Measurements from ENCODE around the gene ATAD5. TPM values are rescaled to one million over a fixed set of nuclear protein-coding genes. Genes with fewer than 3 reads are reported as not detected.

The ATAD5 gene, protein sequence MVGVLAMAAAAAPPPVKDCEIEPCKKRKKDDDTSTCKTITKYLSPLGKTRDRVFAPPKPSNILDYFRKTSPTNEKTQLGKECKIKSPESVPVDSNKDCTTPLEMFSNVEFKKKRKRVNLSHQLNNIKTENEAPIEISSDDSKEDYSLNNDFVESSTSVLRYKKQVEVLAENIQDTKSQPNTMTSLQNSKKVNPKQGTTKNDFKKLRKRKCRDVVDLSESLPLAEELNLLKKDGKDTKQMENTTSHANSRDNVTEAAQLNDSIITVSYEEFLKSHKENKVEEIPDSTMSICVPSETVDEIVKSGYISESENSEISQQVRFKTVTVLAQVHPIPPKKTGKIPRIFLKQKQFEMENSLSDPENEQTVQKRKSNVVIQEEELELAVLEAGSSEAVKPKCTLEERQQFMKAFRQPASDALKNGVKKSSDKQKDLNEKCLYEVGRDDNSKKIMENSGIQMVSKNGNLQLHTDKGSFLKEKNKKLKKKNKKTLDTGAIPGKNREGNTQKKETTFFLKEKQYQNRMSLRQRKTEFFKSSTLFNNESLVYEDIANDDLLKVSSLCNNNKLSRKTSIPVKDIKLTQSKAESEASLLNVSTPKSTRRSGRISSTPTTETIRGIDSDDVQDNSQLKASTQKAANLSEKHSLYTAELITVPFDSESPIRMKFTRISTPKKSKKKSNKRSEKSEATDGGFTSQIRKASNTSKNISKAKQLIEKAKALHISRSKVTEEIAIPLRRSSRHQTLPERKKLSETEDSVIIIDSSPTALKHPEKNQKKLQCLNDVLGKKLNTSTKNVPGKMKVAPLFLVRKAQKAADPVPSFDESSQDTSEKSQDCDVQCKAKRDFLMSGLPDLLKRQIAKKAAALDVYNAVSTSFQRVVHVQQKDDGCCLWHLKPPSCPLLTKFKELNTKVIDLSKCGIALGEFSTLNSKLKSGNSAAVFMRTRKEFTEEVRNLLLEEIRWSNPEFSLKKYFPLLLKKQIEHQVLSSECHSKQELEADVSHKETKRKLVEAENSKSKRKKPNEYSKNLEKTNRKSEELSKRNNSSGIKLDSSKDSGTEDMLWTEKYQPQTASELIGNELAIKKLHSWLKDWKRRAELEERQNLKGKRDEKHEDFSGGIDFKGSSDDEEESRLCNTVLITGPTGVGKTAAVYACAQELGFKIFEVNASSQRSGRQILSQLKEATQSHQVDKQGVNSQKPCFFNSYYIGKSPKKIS (N-terminal part only)
- 12.5 and 14.1 TPM in 2 replicates for total RNA-seq (2021)
- percentile 79 among the genes with signal in this experiment for Bru-seq, nascent RNA
- percentile 77 among the genes with signal in this experiment for BruChase-seq, experiment 1, labeled RNA remaining after a 2-hour chase
- percentile 81 among the genes with signal in this experiment for BruChase-seq, experiment 2, labeled RNA remaining after a 6-hour chase
- long read RNA-seq, partial matches to known transcripts: 0 of 2 reads
- long read RNA-seq, other reads (novel, unspliced or antisense): 2 of 2 reads

GRCh38 chr17:30831663-30832437 is at the start of gene ATAD5:
ATAD5 (plus strand) TSS chr17:30831966; CDS start chr17:30832348, 382 bp downstream.
- H2AFZ ChIP-seq: peak within 1 kb of the TSS; percentile 96
- intact Hi-C loops (cut with micrococcal nuclease; ENCODE audit: unreplicated experiment): no loop called here
- peak; percentile 73 to 86 for DNase-seq
- no peaks in the 10 kb centered on the region for H3K27me3 ChIP-seq (ENCODE audit: insufficient read depth, low read depth)
- H3K36me3 ChIP-seq (ENCODE audit: low read depth): no peaks in the 10 kb centered on the region
- peak within 1 kb of the TSS; percentile 79 for H3K4me3 ChIP-seq
- BruUV-seq (replicated peaks): TSS peak; percentile 58
- H3K9me3 ChIP-seq (ENCODE audit: insufficient read depth, low read depth): no peaks in the 10 kb centered on the region
- H3K4me2 ChIP-seq: peak within 1 kb of the TSS; percentile 93
- H3K4me1 ChIP-seq (replicated peaks; ENCODE audit: insufficient read depth): peaks cover 20% of the 10 kb centered on the region
- peak within 1 kb of the TSS; percentile 35; the same call in 1 of the 2 replicates for H3K27ac ChIP-seq
- TF ChIP-seq EZH2 (IDR thresholded peaks at IDR 0.05; ENCODE audit: low read depth) (no peak), CTCF (conservative IDR thresholded peaks at IDR 0.05) (no peak)
- POLR2A ChIA-PET (ENCODE audit: unreplicated experiment): interaction anchor here (0.5 to 0.7 kb wide), 2 partner anchors 22 to 465 kb away, joined by 3 to 4 read pairs; no protein-coding TSS in a partner anchor
- H3K79me2 ChIP-seq (ENCODE audit: low read depth): peaks cover 37% of the 10 kb centered on the region
- H4K20me1 ChIP-seq (ENCODE audit: insufficient read depth): no peaks in the 10 kb centered on the region
- CTCF ChIA-PET: interaction anchor here (0.6 to 0.9 kb wide), 2 partner anchors 11 to 333 kb away, joined by 3 to 4 read pairs; no protein-coding TSS in a partner anchor
- H3F3A ChIP-seq (ENCODE audit: insufficient read depth, low read depth): no peaks in the 10 kb centered on the region; the same call in none of the 2 replicates
- H3K9me2 ChIP-seq (ENCODE audit: insufficient read depth): no peaks in the 10 kb centered on the region

DNA sequence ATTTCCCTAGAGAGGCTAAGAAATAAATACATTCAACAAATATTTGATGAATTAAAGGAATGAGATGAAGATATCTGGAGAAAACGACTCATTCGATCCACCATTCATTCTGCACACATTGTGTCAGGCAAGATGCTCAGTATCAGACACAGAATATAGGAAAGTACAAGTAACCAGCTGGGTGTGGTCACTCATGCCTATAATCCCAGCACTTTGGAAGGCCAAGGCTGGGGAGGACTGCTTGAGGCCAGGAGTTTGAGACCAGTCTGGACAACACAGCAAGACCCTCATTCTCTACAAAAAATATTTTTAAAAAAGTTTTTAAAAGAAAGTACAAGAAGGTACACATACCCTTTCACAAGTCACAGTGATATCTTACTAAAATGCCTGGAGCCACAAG is 49.6 kb upstream of the ATAD5 start:
- no peak overlapping the region for H3K27ac ChIP-seq
- peaks cover 30% of the 10 kb centered on the region for H3K36me3 ChIP-seq (ENCODE audit: low read depth)
- intact Hi-C loops (cut with micrococcal nuclease; ENCODE audit: unreplicated experiment): no loop called here
- TF ChIP-seq EZH2 (IDR thresholded peaks at IDR 0.05; ENCODE audit: low read depth) (no peak), CTCF (conservative IDR thresholded peaks at IDR 0.05) (no peak)
- no peaks in the 10 kb centered on the region for H4K20me1 ChIP-seq (ENCODE audit: insufficient read depth)
- H3K9me3 ChIP-seq (ENCODE audit: insufficient read depth, low read depth): no peaks in the 10 kb centered on the region
- no peak overlapping the region for H2AFZ ChIP-seq
- no peaks in the 10 kb centered on the region for H3K79me2 ChIP-seq (ENCODE audit: low read depth)
- CTCF ChIA-PET: no interaction called here
- POLR2A ChIA-PET (ENCODE audit: unreplicated experiment): no interaction called here
- H3K4me1 ChIP-seq (replicated peaks; ENCODE audit: insufficient read depth): no peaks in the 10 kb centered on the region
- no peak overlapping the region for H3K4me2 ChIP-seq
- BruUV-seq (replicated peaks): no TSS peak
- H3K27me3 ChIP-seq (ENCODE audit: insufficient read depth, low read depth): no peaks in the 10 kb centered on the region
- no peaks in the 10 kb centered on the region for H3K9me2 ChIP-seq (ENCODE audit: insufficient read depth)
- H3K4me3 ChIP-seq: no peak overlapping the region
- DNase-seq: no peak
- H3F3A ChIP-seq (ENCODE audit: insufficient read depth, low read depth): peaks cover 37% of the 10 kb centered on the region

All from PC-9 (cell line).